ENCODE measurements around the gene EIF5B.

Gene EIF5B

DNA sequence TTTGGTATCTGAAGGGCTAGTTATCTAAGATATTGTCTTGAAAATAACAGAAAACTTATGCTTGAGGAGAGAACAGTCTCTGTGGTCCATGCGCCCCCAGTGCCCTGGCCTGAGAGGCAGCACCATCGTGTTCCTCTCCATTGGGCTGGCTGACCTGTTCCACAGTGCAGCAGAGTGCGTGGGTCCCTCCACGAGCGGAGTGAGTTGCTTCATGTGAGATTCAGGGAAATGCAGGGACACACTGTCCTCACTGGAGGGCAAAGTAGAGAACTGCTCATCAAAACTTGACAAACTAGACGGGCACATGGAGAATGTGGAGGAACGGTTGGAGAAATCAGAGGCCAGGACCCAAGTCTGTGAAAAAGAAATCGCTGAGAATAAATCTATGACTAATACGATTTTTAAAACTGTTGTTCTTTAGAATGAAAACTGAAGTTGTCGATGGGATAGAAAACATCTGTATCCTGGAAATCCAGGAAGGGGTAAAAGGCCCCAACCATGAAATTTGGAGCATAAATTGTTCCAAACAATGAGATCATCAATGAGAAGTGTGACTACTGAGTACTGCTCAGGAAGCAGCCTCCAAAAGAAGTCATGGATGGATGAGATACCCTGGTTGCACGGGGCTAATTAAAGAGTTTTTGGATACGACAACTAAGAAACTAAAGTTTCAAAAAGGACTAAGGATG is 94.5 kb downstream of the EIF5B start:
- H3K27ac ChIP-seq (ENCODE audit: low read depth, low read length): no peak overlapping the region
- no peaks in the 10 kb centered on the region for H3K27me3 ChIP-seq (ENCODE audit: insufficient read depth, low read length)
- H3K4me3 ChIP-seq (ENCODE audit: low read depth, low read length): no peak overlapping the region
- H3K4me1 ChIP-seq (ENCODE audit: control insufficient read depth, insufficient read depth, low read length, unreplicated experiment): peaks cover 7% of the 10 kb centered on the region
- H2AFZ ChIP-seq (ENCODE audit: low read length, unreplicated experiment): no peak overlapping the region
- peaks cover 9% of the 10 kb centered on the region for H3K36me3 ChIP-seq (ENCODE audit: insufficient read depth, low read length)
- no peaks in the 10 kb centered on the region for H3K79me2 ChIP-seq (ENCODE audit: control insufficient read depth, insufficient read depth, low read length, unreplicated experiment)

DNA sequence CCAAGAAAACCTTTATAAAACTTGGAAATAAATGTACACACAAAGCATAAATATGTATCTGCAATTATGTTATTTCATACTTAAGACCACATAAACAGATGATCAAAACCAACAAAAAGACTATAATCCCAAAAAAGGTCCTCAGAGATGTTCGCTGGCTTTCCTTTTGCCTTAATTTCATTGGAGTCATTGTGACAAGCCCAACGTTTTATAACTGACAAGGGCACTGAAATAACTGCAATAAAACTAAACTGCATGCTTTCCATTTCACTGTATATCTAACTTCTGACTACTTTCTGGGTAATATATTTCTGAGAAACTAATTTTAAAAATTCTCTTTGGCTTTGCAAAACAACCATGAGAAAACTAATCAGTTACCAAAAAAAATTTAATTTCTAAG is 96.2 kb downstream of the EIF5B start:
- H3K27me3 ChIP-seq (ENCODE audit: insufficient read depth, low read length): no peaks in the 10 kb centered on the region
- H3K79me2 ChIP-seq (ENCODE audit: control insufficient read depth, insufficient read depth, low read length, unreplicated experiment): no peaks in the 10 kb centered on the region
- no peak overlapping the region for H3K27ac ChIP-seq (ENCODE audit: low read depth, low read length)
- H2AFZ ChIP-seq (ENCODE audit: low read length, unreplicated experiment): no peak overlapping the region
- H3K4me1 ChIP-seq (ENCODE audit: control insufficient read depth, insufficient read depth, low read length, unreplicated experiment): peaks cover 7% of the 10 kb centered on the region
- H3K36me3 ChIP-seq (ENCODE audit: insufficient read depth, low read length): peaks cover 3% of the 10 kb centered on the region
- no peak overlapping the region for H3K4me3 ChIP-seq (ENCODE audit: low read depth, low read length)

DNA sequence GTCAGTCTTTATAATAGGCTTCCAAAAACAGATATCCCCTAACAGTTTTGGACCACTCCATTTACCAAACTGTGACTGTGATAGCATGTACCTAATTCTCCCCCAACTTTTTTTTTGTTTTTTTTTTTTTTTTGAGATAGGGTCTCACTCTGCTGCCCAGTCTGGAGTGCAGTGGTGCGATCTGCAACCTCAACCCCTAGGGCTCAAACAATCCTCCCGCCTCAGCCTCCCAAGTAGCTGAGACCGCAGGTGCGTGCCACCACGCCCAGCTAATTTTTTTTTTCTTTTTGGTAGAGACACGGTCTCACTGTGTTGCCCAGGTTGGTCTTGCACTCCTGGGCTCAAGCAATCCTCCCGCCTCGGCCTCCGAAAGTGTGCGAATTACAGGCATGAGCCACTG is 99.7 kb downstream of the EIF5B start:
- Histone ChIP-seq H3K36me3 (ENCODE audit: insufficient read depth, low read length) (peaks cover 11% of the 10 kb centered on the region), H3K27me3 (ENCODE audit: insufficient read depth, low read length) (no peaks in the 10 kb centered on the region), H2AFZ (ENCODE audit: low read length, unreplicated experiment) (no peak overlapping the region), H3K4me3 (ENCODE audit: low read depth, low read length) (no peak overlapping the region), H3K79me2 (ENCODE audit: control insufficient read depth, insufficient read depth, low read length, unreplicated experiment) (no peaks in the 10 kb centered on the region), H3K27ac (ENCODE audit: low read depth, low read length) (no peak overlapping the region), H3K4me1 (ENCODE audit: control insufficient read depth, insufficient read depth, low read length, unreplicated experiment) (no peaks in the 10 kb centered on the region)

GRCh38 chr2:99439971-99440505 is 102.8 kb downstream of the EIF5B start:
- Histone ChIP-seq H3K4me1 (ENCODE audit: control insufficient read depth, insufficient read depth, low read length, unreplicated experiment) (peaks cover 2% of the 10 kb centered on the region), H3K36me3 (ENCODE audit: insufficient read depth, low read length) (peaks cover 11% of the 10 kb centered on the region), H3K79me2 (ENCODE audit: control insufficient read depth, insufficient read depth, low read length, unreplicated experiment) (peaks cover 6% of the 10 kb centered on the region), H2AFZ (ENCODE audit: low read length, unreplicated experiment) (no peak overlapping the region), H3K4me3 (ENCODE audit: low read depth, low read length) (no peak overlapping the region), H3K27ac (ENCODE audit: low read depth, low read length) (no peak overlapping the region), H3K27me3 (ENCODE audit: insufficient read depth, low read length) (no peaks in the 10 kb centered on the region)

DNA sequence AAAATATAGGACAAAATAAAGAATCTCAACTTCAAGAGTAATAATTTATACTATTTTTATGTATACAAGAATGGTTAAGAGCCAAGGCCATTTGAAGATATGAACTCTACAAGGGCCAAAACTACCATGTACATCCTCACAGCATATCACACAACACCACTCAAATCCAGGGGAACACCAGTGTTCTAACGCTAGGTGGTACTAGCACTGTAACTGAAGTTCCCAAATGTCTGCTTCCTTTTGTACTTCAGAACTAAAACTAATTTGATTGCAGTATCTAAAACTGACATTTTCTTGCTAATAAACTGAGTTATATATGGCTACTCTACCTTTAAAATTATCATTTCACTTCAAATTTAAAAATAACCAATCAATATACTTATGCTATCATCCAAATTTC is 105.6 kb downstream of the EIF5B start:
- Histone ChIP-seq H3K27ac (ENCODE audit: low read depth, low read length) (no peak overlapping the region), H3K4me1 (ENCODE audit: control insufficient read depth, insufficient read depth, low read length, unreplicated experiment) (peaks cover 5% of the 10 kb centered on the region), H3K4me3 (ENCODE audit: low read depth, low read length) (no peak overlapping the region), H2AFZ (ENCODE audit: low read length, unreplicated experiment) (no peak overlapping the region), H3K27me3 (ENCODE audit: insufficient read depth, low read length) (no peaks in the 10 kb centered on the region), H3K36me3 (ENCODE audit: insufficient read depth, low read length) (peaks cover 16% of the 10 kb centered on the region), H3K79me2 (ENCODE audit: control insufficient read depth, insufficient read depth, low read length, unreplicated experiment) (peaks cover 12% of the 10 kb centered on the region)

DNA sequence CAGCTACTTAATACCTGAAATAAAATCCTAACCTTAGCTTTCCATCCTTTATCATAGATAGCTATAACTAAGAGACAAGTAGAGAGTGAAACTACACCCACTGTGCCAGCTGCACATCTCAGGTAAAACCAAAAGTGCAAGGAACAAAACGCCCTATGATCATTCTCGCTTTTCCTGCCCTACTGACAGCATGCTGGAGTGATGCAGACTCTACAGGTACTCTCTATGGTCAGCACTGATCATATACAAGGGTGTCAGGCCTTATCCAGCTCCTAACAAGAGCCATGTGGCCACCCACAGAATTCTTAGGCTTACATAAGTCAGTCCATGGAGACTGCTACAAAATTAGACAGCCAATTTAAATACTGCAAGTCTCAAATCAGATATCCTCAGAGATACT is 107.0 kb downstream of the EIF5B start:
- peaks cover 12% of the 10 kb centered on the region for H3K4me1 ChIP-seq (ENCODE audit: control insufficient read depth, insufficient read depth, low read length, unreplicated experiment)
- H2AFZ ChIP-seq (ENCODE audit: low read length, unreplicated experiment): no peak overlapping the region
- no peaks in the 10 kb centered on the region for H3K27me3 ChIP-seq (ENCODE audit: insufficient read depth, low read length)
- no peak overlapping the region for H3K4me3 ChIP-seq (ENCODE audit: low read depth, low read length)
- peaks cover 14% of the 10 kb centered on the region for H3K36me3 ChIP-seq (ENCODE audit: insufficient read depth, low read length)
- no peak overlapping the region for H3K27ac ChIP-seq (ENCODE audit: low read depth, low read length)
- peaks cover 12% of the 10 kb centered on the region for H3K79me2 ChIP-seq (ENCODE audit: control insufficient read depth, insufficient read depth, low read length, unreplicated experiment)

GRCh38 chr2:99445065-99445464 is 107.9 kb downstream of the EIF5B start:
- peaks cover 14% of the 10 kb centered on the region for H3K36me3 ChIP-seq (ENCODE audit: insufficient read depth, low read length)
- H2AFZ ChIP-seq (ENCODE audit: low read length, unreplicated experiment): no peak overlapping the region
- peaks cover 12% of the 10 kb centered on the region for H3K4me1 ChIP-seq (ENCODE audit: control insufficient read depth, insufficient read depth, low read length, unreplicated experiment)
- H3K79me2 ChIP-seq (ENCODE audit: control insufficient read depth, insufficient read depth, low read length, unreplicated experiment): peaks cover 12% of the 10 kb centered on the region
- H3K27me3 ChIP-seq (ENCODE audit: insufficient read depth, low read length): no peaks in the 10 kb centered on the region
- no peak overlapping the region for H3K4me3 ChIP-seq (ENCODE audit: low read depth, low read length)
- no peak overlapping the region for H3K27ac ChIP-seq (ENCODE audit: low read depth, low read length)

- Histone ChIP-seq H3K27me3 (ENCODE audit: insufficient read depth, low read length) (no peaks in the 10 kb centered on the region), H3K36me3 (ENCODE audit: insufficient read depth, low read length) (peaks cover 19% of the 10 kb centered on the region), H2AFZ (ENCODE audit: low read length, unreplicated experiment) (no peak overlapping the region), H3K79me2 (ENCODE audit: control insufficient read depth, insufficient read depth, low read length, unreplicated experiment) (peaks cover 27% of the 10 kb centered on the region), H3K27ac (ENCODE audit: low read depth, low read length) (0 out of 2 replicates have a peak overlapping the region, but pooled peaks have one; percentile 19), H3K4me1 (ENCODE audit: control insufficient read depth, insufficient read depth, low read length, unreplicated experiment) (peaks cover 12% of the 10 kb centered on the region), H3K4me3 (ENCODE audit: low read depth, low read length) (no peak overlapping the region)
These were observed 111.4 kb downstream of the EIF5B start for GRCh38 chr2:99448556-99448955.

- peaks cover 25% of the 10 kb centered on the region for H3K36me3 ChIP-seq (ENCODE audit: insufficient read depth, low read length)
- no peak overlapping the region for H2AFZ ChIP-seq (ENCODE audit: low read length, unreplicated experiment)
- H3K4me3 ChIP-seq (ENCODE audit: low read depth, low read length): no peak overlapping the region
- H3K79me2 ChIP-seq (ENCODE audit: control insufficient read depth, insufficient read depth, low read length, unreplicated experiment): peaks cover 32% of the 10 kb centered on the region
- no peaks in the 10 kb centered on the region for H3K27me3 ChIP-seq (ENCODE audit: insufficient read depth, low read length)
- H3K27ac ChIP-seq (ENCODE audit: low read depth, low read length): no peak overlapping the region
- H3K4me1 ChIP-seq (ENCODE audit: control insufficient read depth, insufficient read depth, low read length, unreplicated experiment): peaks cover 8% of the 10 kb centered on the region
These were observed 113.0 kb downstream of the EIF5B start for GRCh38 chr2:99450199-99450598.

Measured in ACC112 (cell line).